ENCODE data around the gene GATB. TPM values are rescaled to one million over a fixed set of nuclear protein-coding genes. Genes with fewer than 3 reads are reported as not detected.

GATB gene
- total and polyA plus RNA-seq, 10 of the 15 experiments (the other 5 are each of a cell fraction or from before 2014, with no cell fraction given), result 20.5 to 37.3 (median 30.5) TPM

GRCh38 chr4:151638295-151638858 is 122.4 kb downstream of the GATB start (continued):
- TF ChIP-seq CUX1 (IDR thresholded peaks at IDR 0.05; ENCODE audit: insufficient replicate concordance, low read depth, low read length), result no peak

- H3K36me3 ChIP-seq (ENCODE audit: control insufficient read depth in 2 of 2, insufficient read depth in 2 of 2, low read length in 1 of 2), result no peaks in the 10 kb centered on the region
- H3K4me2 ChIP-seq (ENCODE audit: control insufficient read depth, insufficient read depth), result no peak overlapping the region
- ATAC-seq (no peak), FAIRE-seq (no peak), DNase-seq (ENCODE audit: low read depth, low spot score) (no peak)
- H3K4me1 ChIP-seq (ENCODE audit: control insufficient read depth, insufficient read depth, low read length), result no peaks in the 10 kb centered on the region
- no peaks in the 10 kb centered on the region for H4K20me1 ChIP-seq (ENCODE audit: control insufficient read depth, insufficient read depth)
- no peak overlapping the region for H2AFZ ChIP-seq (ENCODE audit: control insufficient read depth, low read depth, low read length)
- in situ Hi-C loops (cut with MboI), result no loop called here
- H3K4me3 ChIP-seq, result no peak overlapping the region
- no peaks in the 10 kb centered on the region for H3K79me2 ChIP-seq (ENCODE audit: control insufficient read depth, insufficient read depth, low read length)
- H3K27ac ChIP-seq (ENCODE audit: control insufficient read depth, insufficient read depth), result no peak overlapping the region
- BruUV-seq (replicated peaks), result no TSS peak
- CTCF ChIA-PET, result no interaction called here
- POLR2A ChIA-PET, result no interaction called here
- H3K27me3 ChIP-seq (replicated peaks in 1 of 2; ENCODE audit: control insufficient read depth in 2 of 2, insufficient read depth in 2 of 2, low read length in 1 of 2), result no peaks in the 10 kb centered on the region; a peak in 2 of 4 replicates
- intact Hi-C loops (cut with micrococcal nuclease; ENCODE audit: unreplicated experiment), result no loop called here
- no peak overlapping the region for H3K9ac ChIP-seq (ENCODE audit: control insufficient read depth, insufficient read depth, low read length)
- RAD21 ChIA-PET (ENCODE audit: unreplicated experiment), result no interaction called here
- no peaks in the 10 kb centered on the region for H3K9me3 ChIP-seq (replicated peaks; ENCODE audit: control insufficient read depth, insufficient read depth, low read length)
- TF ChIP-seq RB1 (IDR thresholded peaks at IDR 0.05; ENCODE audit: borderline replicate concordance) (no peak), MLLT1 (IDR thresholded peaks at IDR 0.05) (no peak), ASH2L (IDR thresholded peaks at IDR 0.05; ENCODE audit: borderline replicate concordance, low read depth) (no peak), RFX5 (IDR thresholded peaks at IDR 0.05; ENCODE audit: low read depth, low read length) (no peak)
- SMC1A ChIA-PET (ENCODE audit: uncharacterized antibody, unreplicated experiment), result interaction anchor here (0.8 to 1.0 kb wide), 3 partner anchors 13 to 1068 kb away, joined by 3 read pairs; no protein-coding TSS in a partner anchor
Observed at GRCh38 chr4:151631349-151631748, 129.5 kb downstream of the GATB start.

All from GM12878 (cell line).